K562 (cell line): ENCODE measurements around the gene MCEE. TPM values are rescaled to one million over a fixed set of nuclear protein-coding genes. Genes with fewer than 3 reads are reported as not detected.

Experiments
- FOXA1 ChIP-seq: fragments of 450-650 bp; IDR thresholded peaks from 2 replicates; pipeline ENCODE4 v1.6.1; 2016; ENCODE audit warnings: mild to moderate bottlenecking, borderline replicate concordance
- ILF3 ChIP-seq: fragments of 450-650 bp; IDR thresholded peaks from 2 replicates; pipeline ENCODE4 v1.6.1; 2018; ENCODE audit warnings: antibody characterized with exemption, mild to moderate bottlenecking, moderate library complexity, borderline replicate concordance
- NCOA4 ChIP-seq: fragments of 450-650 bp; IDR thresholded peaks from 2 replicates; pipeline ENCODE4 v1.6.1; 2018; ENCODE audit warnings: mild to moderate bottlenecking; ENCODE audit not compliant: partially characterized antibody
- NR3C1 ChIP-seq: sonication (generic); formaldehyde crosslinking; IDR thresholded peaks from 2 replicates; pipeline ENCODE4 v1.8.1; 2022; ENCODE audit warnings: missing genetic modification reagents
- SMAD1 ChIP-seq: fragments of 150-350 bp; IDR thresholded peaks from 2 replicates; pipeline ENCODE4 v1.6.1; 2014; ENCODE audit warnings: low read length, low read depth; ENCODE audit not compliant: partially characterized antibody
- SNIP1 ChIP-seq: fragments of 450-650 bp; IDR thresholded peaks from 2 replicates; pipeline ENCODE4 v1.7.1; 2017; ENCODE audit warnings: low read depth, mild to moderate bottlenecking
- TEAD4 ChIP-seq, 2 experiments: sonication (generic) in 1 of 2; formaldehyde crosslinking in 1 of 2; IDR thresholded peaks; 2 replicates each; pipeline versions ENCODE4 v1.6.1 to v1.8.0; 2012 to 2022; ENCODE audit warnings: borderline replicate concordance in 1 of 2, inconsistent platforms in 1 of 2, low read length in 1 of 2, mild to moderate bottlenecking in 1 of 2, missing genetic modification reagents in 1 of 2
- ZC3H4 ChIP-seq: sonication (generic); formaldehyde crosslinking; IDR thresholded peaks from 2 replicates; pipeline ENCODE4 v1.9.0; 2021; ENCODE audit warnings: missing genetic modification reagents, borderline replicate concordance
- ZFP36 ChIP-seq: fragments of 150-350 bp; IDR thresholded peaks from 2 replicates; pipeline ENCODE4 v1.6.1; 2018; ENCODE audit warnings: low read length, low read depth; ENCODE audit not compliant: partially characterized antibody
- ZNF121 ChIP-seq: sonication (generic); formaldehyde crosslinking; conservative IDR thresholded peaks from 2 replicates; pipeline ENCODE4 v1.8.0; 2022; ENCODE audit warnings: missing genetic modification reagents
- ZNF274 ChIP-seq: IDR thresholded peaks from 2 replicates; pipeline ENCODE4 v1.6.1; 2011; ENCODE audit warnings: low read depth, mild to moderate bottlenecking, low read length, moderate library complexity, borderline replicate concordance
- ZNF3 ChIP-seq: fragments of 250-450 bp; sonication (Bioruptor Pico); IDR thresholded peaks from 2 replicates; pipeline ENCODE4 v1.5.0; 2021; ENCODE audit warnings: mild to moderate bottlenecking, moderate library complexity
- ZNF717 ChIP-seq: fragments of 250-450 bp; sonication (Bioruptor Pico); IDR thresholded peaks from 2 replicates; pipeline ENCODE4 v1.5.0; 2021
- polyA plus RNA-seq, 8 experiments: library from polyadenylated mRNA; depleted of rRNA in 4 of 8; stranded (reverse) in 5 of 8; unstranded in 3 of 8; fragments of >200 nt; fragmentation: Nextera tagmentation in 2 of 8; fragmentation: Illumina TruSeq in 1 of 8; extraction: Ambion mirVana in 2 of 8; extraction: Trizol in 1 of 8; gene quantifications; 2 replicates each; pipeline versions ENCODE4 v1.2.1 to v1.2.3, GENCODE V29; 2011 to 2014; ENCODE audit warnings: inconsistent platforms in 1 of 8, missing spikeins in 1 of 8
- total RNA-seq, 7 experiments: library from RNA; depleted of rRNA in 6 of 7; stranded (reverse); fragments of >200 nt in 6 of 7; fragmentation: Illumina TruSeq in 2 of 7; extraction: Trizol in 2 of 7; gene quantifications; 2 replicates each; pipeline versions ENCODE4 v1.2.1 to v1.2.3, GENCODE V29; 2011 to 2021; ENCODE audit warnings: low replicate concordance in 1 of 7
- TF ChIP-seq, protein P1 (sequence below): fragments of 450-650 bp; formaldehyde crosslinking; IDR thresholded peaks from 2 replicates; pipeline ENCODE4 v1.4.0; 2020; ENCODE audit warnings: mild to moderate bottlenecking, moderate library complexity
- TF ChIP-seq, protein P2 (sequence below): sonication (generic); formaldehyde crosslinking; IDR thresholded peaks from 2 replicates; pipeline ENCODE4 v1.8.1; 2023; ENCODE audit warnings: mild to moderate bottlenecking, missing genetic modification reagents
- TF ChIP-seq, protein P3 (sequence below): sonication (generic); formaldehyde crosslinking; IDR thresholded peaks from 2 replicates; pipeline ENCODE4 v1.9.0; 2022; ENCODE audit warnings: mild to moderate bottlenecking, missing genetic modification reagents
- TF ChIP-seq, protein P4 (sequence below), 2 experiments: IDR thresholded peaks in 1 of 2; conservative IDR thresholded peaks in 1 of 2; 2 replicates each; pipeline ENCODE4 v1.6.1; 2016; ENCODE audit warnings: low read depth in 2 of 2, mild to moderate bottlenecking in 1 of 2, missing compliant biosample characterization in 1 of 2, missing genetic modification characterization in 1 of 2, moderate library complexity in 1 of 2
- TF ChIP-seq, protein P5 (sequence below): fragments of 200-800 bp; sonication (Bioruptor generic); IDR thresholded peaks from 2 replicates; pipeline ENCODE4 v1.6.1; 2017; ENCODE audit warnings: missing genetic modification characterization, missing compliant biosample characterization

Gene MCEE
- total and polyA plus RNA-seq, 9 of the 15 experiments (the other 6 are each of a cell fraction or from before 2014, with no cell fraction given) = 15.6 to 49.1 (median 24.5) TPM

DNA sequence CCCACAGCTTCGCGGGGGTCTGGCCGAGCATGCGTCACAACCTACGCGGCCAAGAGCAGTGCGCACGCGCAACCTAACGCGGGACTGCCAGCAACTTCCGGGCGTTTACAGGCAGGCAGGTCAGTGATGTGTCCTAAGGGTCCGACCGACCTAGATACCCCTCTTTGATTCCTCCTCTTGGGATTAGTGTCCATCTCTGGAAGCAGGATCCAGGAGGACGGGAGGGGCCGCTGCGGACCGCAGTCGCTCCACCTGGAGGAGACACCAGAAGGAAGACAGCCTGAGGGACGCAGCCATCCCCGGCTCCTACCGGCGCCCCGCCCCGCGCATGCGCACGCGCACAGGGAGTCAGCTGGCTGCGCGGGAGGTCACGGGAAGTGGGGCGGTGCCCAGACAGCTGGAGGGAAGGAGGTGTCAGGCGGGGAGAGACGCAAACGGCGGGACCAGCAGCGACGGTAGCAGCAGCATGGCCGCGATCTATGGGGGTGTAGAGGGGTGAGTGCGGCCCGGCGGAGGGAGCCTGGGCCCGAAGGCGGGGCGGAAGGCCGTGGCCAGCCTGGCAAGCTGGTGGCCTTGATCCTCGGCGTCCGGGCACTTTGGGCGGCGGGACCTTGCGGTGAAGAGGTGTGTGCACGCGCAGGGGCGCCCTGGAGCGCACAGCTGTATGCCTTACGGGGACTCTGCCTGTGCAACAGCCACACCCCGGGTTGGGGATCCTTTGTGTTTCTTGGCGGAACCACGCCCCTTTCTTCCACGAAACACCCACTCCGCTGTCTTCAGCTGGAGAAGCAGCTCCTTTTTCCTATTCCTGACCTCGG, 61.6 kb downstream of the MCEE start, which contains the start of gene NAGK (continued):
- TF ChIP-seq, protein P1, sequence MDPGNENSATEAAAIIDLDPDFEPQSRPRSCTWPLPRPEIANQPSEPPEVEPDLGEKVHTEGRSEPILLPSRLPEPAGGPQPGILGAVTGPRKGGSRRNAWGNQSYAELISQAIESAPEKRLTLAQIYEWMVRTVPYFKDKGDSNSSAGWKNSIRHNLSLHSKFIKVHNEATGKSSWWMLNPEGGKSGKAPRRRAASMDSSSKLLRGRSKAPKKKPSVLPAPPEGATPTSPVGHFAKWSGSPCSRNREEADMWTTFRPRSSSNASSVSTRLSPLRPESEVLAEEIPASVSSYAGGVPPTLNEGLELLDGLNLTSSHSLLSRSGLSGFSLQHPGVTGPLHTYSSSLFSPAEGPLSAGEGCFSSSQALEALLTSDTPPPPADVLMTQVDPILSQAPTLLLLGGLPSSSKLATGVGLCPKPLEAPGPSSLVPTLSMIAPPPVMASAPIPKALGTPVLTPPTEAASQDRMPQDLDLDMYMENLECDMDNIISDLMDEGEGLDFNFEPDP (CRISPR knock-in tag) = peak; percentile 47; the same call in 1 of the 2 replicates
- peak; percentile 67; the same call in 1 of the 2 replicates for TF ChIP-seq ILF3
- no peak for TF ChIP-seq ZFP36
- TF ChIP-seq ZNF121 (CRISPR knock-in tag) = no peak
- TF ChIP-seq NCOA4 = no peak
- TF ChIP-seq SNIP1 = no peak
- TF ChIP-seq FOXA1 = no peak
- TF ChIP-seq, protein P2, sequence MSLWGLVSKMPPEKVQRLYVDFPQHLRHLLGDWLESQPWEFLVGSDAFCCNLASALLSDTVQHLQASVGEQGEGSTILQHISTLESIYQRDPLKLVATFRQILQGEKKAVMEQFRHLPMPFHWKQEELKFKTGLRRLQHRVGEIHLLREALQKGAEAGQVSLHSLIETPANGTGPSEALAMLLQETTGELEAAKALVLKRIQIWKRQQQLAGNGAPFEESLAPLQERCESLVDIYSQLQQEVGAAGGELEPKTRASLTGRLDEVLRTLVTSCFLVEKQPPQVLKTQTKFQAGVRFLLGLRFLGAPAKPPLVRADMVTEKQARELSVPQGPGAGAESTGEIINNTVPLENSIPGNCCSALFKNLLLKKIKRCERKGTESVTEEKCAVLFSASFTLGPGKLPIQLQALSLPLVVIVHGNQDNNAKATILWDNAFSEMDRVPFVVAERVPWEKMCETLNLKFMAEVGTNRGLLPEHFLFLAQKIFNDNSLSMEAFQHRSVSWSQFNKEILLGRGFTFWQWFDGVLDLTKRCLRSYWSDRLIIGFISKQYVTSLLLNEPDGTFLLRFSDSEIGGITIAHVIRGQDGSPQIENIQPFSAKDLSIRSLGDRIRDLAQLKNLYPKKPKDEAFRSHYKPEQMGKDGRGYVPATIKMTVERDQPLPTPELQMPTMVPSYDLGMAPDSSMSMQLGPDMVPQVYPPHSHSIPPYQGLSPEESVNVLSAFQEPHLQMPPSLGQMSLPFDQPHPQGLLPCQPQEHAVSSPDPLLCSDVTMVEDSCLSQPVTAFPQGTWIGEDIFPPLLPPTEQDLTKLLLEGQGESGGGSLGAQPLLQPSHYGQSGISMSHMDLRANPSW = no peak
- peak; percentile 90 for TF ChIP-seq SMAD1
- no peak for TF ChIP-seq NR3C1
- TF ChIP-seq, protein P3, sequence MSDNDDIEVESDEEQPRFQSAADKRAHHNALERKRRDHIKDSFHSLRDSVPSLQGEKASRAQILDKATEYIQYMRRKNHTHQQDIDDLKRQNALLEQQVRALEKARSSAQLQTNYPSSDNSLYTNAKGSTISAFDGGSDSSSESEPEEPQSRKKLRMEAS = peak; percentile 89
- TF ChIP-seq, protein P4, sequence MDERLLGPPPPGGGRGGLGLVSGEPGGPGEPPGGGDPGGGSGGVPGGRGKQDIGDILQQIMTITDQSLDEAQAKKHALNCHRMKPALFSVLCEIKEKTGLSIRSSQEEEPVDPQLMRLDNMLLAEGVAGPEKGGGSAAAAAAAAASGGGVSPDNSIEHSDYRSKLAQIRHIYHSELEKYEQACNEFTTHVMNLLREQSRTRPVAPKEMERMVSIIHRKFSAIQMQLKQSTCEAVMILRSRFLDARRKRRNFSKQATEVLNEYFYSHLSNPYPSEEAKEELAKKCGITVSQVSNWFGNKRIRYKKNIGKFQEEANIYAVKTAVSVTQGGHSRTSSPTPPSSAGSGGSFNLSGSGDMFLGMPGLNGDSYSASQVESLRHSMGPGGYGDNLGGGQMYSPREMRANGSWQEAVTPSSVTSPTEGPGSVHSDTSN (CRISPR knock-in tag; IDR thresholded peaks at IDR 0.05; ENCODE audit: low read depth) = no peak
- TF ChIP-seq, protein P4 (tag; conservative IDR thresholded peaks at IDR 0.05; ENCODE audit: low read depth) = no peak
- no peak for TF ChIP-seq ZNF717 (CRISPR knock-in tag)
- 0 out of 2 replicates have a peak, but pooled peaks have one; percentile 8 for TF ChIP-seq TEAD4 (IDR thresholded peaks at IDR 0.05; ENCODE audit: low read length)
- TF ChIP-seq TEAD4 (CRISPR knock-in tag; IDR thresholded peaks at IDR 0.05; ENCODE audit: borderline replicate concordance) = no peak
- TF ChIP-seq ZNF274 = no peak
- TF ChIP-seq ZNF3 (CRISPR knock-in tag) = no peak
- no peak for TF ChIP-seq ZC3H4 (CRISPR knock-in tag)
- TF ChIP-seq, protein P5, sequence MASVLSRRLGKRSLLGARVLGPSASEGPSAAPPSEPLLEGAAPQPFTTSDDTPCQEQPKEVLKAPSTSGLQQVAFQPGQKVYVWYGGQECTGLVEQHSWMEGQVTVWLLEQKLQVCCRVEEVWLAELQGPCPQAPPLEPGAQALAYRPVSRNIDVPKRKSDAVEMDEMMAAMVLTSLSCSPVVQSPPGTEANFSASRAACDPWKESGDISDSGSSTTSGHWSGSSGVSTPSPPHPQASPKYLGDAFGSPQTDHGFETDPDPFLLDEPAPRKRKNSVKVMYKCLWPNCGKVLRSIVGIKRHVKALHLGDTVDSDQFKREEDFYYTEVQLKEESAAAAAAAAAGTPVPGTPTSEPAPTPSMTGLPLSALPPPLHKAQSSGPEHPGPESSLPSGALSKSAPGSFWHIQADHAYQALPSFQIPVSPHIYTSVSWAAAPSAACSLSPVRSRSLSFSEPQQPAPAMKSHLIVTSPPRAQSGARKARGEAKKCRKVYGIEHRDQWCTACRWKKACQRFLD (CRISPR knock-in tag) = no peak
